Measurements from ENCODE around the gene LPGAT1.

Gene LPGAT1

GRCh38 chr1:211762206-211762605 is 68.4 kb downstream of the LPGAT1 start:
- no peak for DNase-seq (ENCODE audit: low read depth in 2 of 2)

GRCh38 chr1:211761400-211761799 is 69.2 kb downstream of the LPGAT1 start:
- no peak for DNase-seq (ENCODE audit: low read depth in 2 of 2)

- no peak for DNase-seq (ENCODE audit: low read depth in 2 of 2)
These were observed 74.0 kb downstream of the LPGAT1 start for GRCh38 chr1:211756471-211757020.

- no peak for DNase-seq (ENCODE audit: low read depth in 2 of 2)
These were observed 76.8 kb downstream of the LPGAT1 start for GRCh38 chr1:211753649-211754251.

GRCh38 chr1:211752951-211753486 is 77.5 kb downstream of the LPGAT1 start:
- no peak for DNase-seq (ENCODE audit: low read depth in 2 of 2)

GRCh38 chr1:211752317-211752716 is 78.2 kb downstream of the LPGAT1 start:
- DNase-seq (ENCODE audit: low read depth in 2 of 2): no peak

GRCh38 chr1:211751438-211751837 is 79.1 kb downstream of the LPGAT1 start:
- no peak for DNase-seq (ENCODE audit: low read depth in 2 of 2)

- no peak for DNase-seq (ENCODE audit: low read depth in 2 of 2)
These were observed 80.0 kb downstream of the LPGAT1 start for GRCh38 chr1:211750599-211750998.

GRCh38 chr1:211749251-211749650 is 81.3 kb downstream of the LPGAT1 start:
- no peak for DNase-seq (ENCODE audit: low read depth in 2 of 2)

GRCh38 chr1:211748810-211749209 is 81.8 kb downstream of the LPGAT1 start:
- no peak for DNase-seq (ENCODE audit: low read depth in 2 of 2)

GRCh38 chr1:211742889-211743529 is 87.6 kb downstream of the LPGAT1 start:
- DNase-seq (ENCODE audit: low read depth in 2 of 2): no peak

GRCh38 chr1:211742272-211742671 is 88.3 kb downstream of the LPGAT1 start:
- no peak for DNase-seq (ENCODE audit: low read depth in 2 of 2)

- DNase-seq (ENCODE audit: low read depth in 2 of 2): no peak
These were observed 88.8 kb downstream of the LPGAT1 start for GRCh38 chr1:211741788-211742187.

- no peak for DNase-seq (ENCODE audit: low read depth in 2 of 2)
These were observed 89.4 kb downstream of the LPGAT1 start for GRCh38 chr1:211741116-211741515.

GRCh38 chr1:211739671-211740411 is 90.7 kb downstream of the LPGAT1 start:
- DNase-seq (ENCODE audit: low read depth in 2 of 2): no peak

GRCh38 chr1:211738691-211739301 is 91.8 kb downstream of the LPGAT1 start:
- no peak for DNase-seq (ENCODE audit: low read depth in 2 of 2)

- no peak for DNase-seq (ENCODE audit: low read depth in 2 of 2)
These were observed 92.4 kb downstream of the LPGAT1 start for GRCh38 chr1:211738096-211738690.

GRCh38 chr1:211737115-211738035 is 93.2 kb downstream of the LPGAT1 start:
- no peak for DNase-seq (ENCODE audit: low read depth in 2 of 2)

GRCh38 chr1:211736351-211736915 is 94.1 kb downstream of the LPGAT1 start:
- no peak for DNase-seq (ENCODE audit: low read depth in 2 of 2)

Measured in stimulated activated CD4-positive, alpha-beta T cell treated with anti-CD3 and anti-CD28 coated beads, Interleukin-4, amount 100 ng/mL, for 48 hours (primary cell).